ENCODE measurements around the gene KRTAP5-4. TPM values are rescaled to one million over a fixed set of nuclear protein-coding genes. Genes with fewer than 3 reads are reported as not detected.

KRTAP5-4 gene
- total and polyA plus RNA-seq, 2 donors (not counting 3 experiments of a cell fraction or from before 2014, with no cell fraction given): not detected

- POLR2A ChIA-PET: no interaction called here
These were observed 20.6 kb upstream of the KRTAP5-4 start for GRCh38 chr11:1642288-1643145.

DNA sequence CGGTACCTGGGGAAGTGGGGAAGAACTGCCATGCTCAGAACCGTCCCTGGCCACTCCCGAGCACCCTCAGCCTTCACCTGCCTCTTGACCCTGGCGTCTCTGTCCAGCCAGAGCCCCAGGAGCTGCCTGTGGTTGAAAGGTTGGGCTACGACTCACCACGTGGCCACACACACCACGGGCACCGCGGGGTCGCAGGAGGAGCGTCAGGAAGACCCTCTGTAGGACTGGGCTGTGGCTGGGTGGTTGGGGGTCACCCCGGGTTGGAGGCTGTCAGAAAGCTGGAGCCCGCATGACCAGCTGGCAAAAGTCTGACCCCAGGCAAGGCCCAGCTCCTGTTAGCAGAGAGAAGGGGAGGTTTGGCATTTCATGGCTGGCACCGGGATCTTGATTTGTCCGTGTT is 19.2 kb upstream of the KRTAP5-4 start:
- intact Hi-C loops (cut with micrococcal nuclease): no loop called here
- Histone ChIP-seq H3K9me3 (replicated peaks; ENCODE audit: control insufficient read depth, insufficient read depth, low read length) (no peaks in the 10 kb centered on the region), H3K4me2 (ENCODE audit: insufficient read depth, low read length) (no peak overlapping the region), H3K36me3 (ENCODE audit: control insufficient read depth in 2 of 2, extremely low read depth in 1 of 2, insufficient read depth in 2 of 2, low read length in 2 of 2) (no peaks in the 10 kb centered on the region), H3K9me1 (replicated peaks; ENCODE audit: control insufficient read depth, extremely low read depth, insufficient read depth, low read length) (no peaks in the 10 kb centered on the region), H3K9ac (replicated peaks; ENCODE audit: extremely low read depth, insufficient read depth, low read length) (no peak overlapping the region), H3K27ac (ENCODE audit: insufficient read depth, low read depth, low read length) (no peak overlapping the region), H4K20me1 (replicated peaks; ENCODE audit: control insufficient read depth, extremely low read depth, insufficient read depth, low read length) (no peaks in the 10 kb centered on the region), H3K79me2 (ENCODE audit: control insufficient read depth, insufficient read depth, low read length) (no peaks in the 10 kb centered on the region), H3K4me3 (replicated peaks in 1 of 3; ENCODE audit: insufficient read depth in 1 of 3, low read depth in 1 of 3, low read length in 3 of 3) (no peak overlapping the region), H3K27me3 (ENCODE audit: control insufficient read depth in 2 of 2, insufficient read depth in 2 of 2, low read length in 2 of 2) (peaks cover 0 to 3% of the 10 kb centered on the region in 2 experiments), H2AFZ (ENCODE audit: low read depth, low read length) (no peak overlapping the region), H3K4me1 (ENCODE audit: control insufficient read depth, extremely low read depth, insufficient read depth, low read length) (peaks cover 11% of the 10 kb centered on the region)
- FAIRE-seq (no peak), DNase-seq (ENCODE audit: low read depth, low spot score) (no peak)
- dilution Hi-C loops (cut with MboI; ENCODE audit: extremely low pct_ligation_motif_present, low sequenced_read_pairs): no loop called here
- ChIA-PET POLR2A (no interaction called here), CTCF (interaction anchor here (1.1 to 4.9 kb wide), 3 partner anchors 9 to 192 kb away, joined by 4 to 74 read pairs (median 8); no protein-coding TSS in a partner anchor)
- BruUV-seq (replicated peaks): no TSS peak
- no peak for TF ChIP-seq EZH2 (IDR thresholded peaks at IDR 0.05; ENCODE audit: borderline replicate concordance, low read depth, low read length, severe bottlenecking)
- TF ChIP-seq GATA2 (IDR thresholded peaks at IDR 0.05; ENCODE audit: insufficient read depth, insufficient read length, low read depth, low read length): no peak
- TF ChIP-seq CTCF (IDR thresholded peaks at IDR 0.05; ENCODE audit: extremely low read depth in 1 of 2, insufficient read depth in 1 of 2, low read depth in 1 of 2, low read length in 2 of 2): no peak
- TF ChIP-seq, protein P1, sequence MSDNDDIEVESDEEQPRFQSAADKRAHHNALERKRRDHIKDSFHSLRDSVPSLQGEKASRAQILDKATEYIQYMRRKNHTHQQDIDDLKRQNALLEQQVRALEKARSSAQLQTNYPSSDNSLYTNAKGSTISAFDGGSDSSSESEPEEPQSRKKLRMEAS (IDR thresholded peaks at IDR 0.05; ENCODE audit: insufficient read depth, insufficient read length): no peak
- TF ChIP-seq JUN (IDR thresholded peaks at IDR 0.05; ENCODE audit: borderline replicate concordance, insufficient read depth, insufficient read length, low read depth): no peak
- no peak for TF ChIP-seq POLR2A (IDR thresholded peaks at IDR 0.05; ENCODE audit: low read depth, low read length)
- TF ChIP-seq POLR2AphosphoS5 (IDR thresholded peaks at IDR 0.05; ENCODE audit: insufficient read depth, low read depth, low read length): no peak
- no peak for TF ChIP-seq FOS (IDR thresholded peaks at IDR 0.05; ENCODE audit: borderline replicate concordance, insufficient read depth, low read length)
- TF ChIP-seq MYC (IDR thresholded peaks at IDR 0.05; ENCODE audit: low read depth, low read length): no peak

More at GRCh38 chr11:1642288-1643145, 20.6 kb upstream of the KRTAP5-4 start:
- CTCF ChIA-PET: interaction anchor here (0.7 to 2.0 kb wide), 3 partner anchors 10 to 509 kb away, joined by 3 to 15 read pairs (median 4); no protein-coding TSS in a partner anchor
- dilution Hi-C loops (cut with MboI; ENCODE audit: extremely low pct_ligation_motif_present, low sequenced_read_pairs): no loop called here
- no peak overlapping the region for H3K9ac ChIP-seq (replicated peaks; ENCODE audit: extremely low read depth, insufficient read depth, low read length)
- no peak overlapping the region for H3K4me3 ChIP-seq (replicated peaks in 1 of 3; ENCODE audit: insufficient read depth in 1 of 3, low read depth in 1 of 3, low read length in 3 of 3)
- no peaks in the 10 kb centered on the region for H3K79me2 ChIP-seq (ENCODE audit: control insufficient read depth, insufficient read depth, low read length)
- no peaks in the 10 kb centered on the region for H3K36me3 ChIP-seq (ENCODE audit: control insufficient read depth in 2 of 2, extremely low read depth in 1 of 2, insufficient read depth in 2 of 2, low read length in 2 of 2)
- H2AFZ ChIP-seq (ENCODE audit: low read depth, low read length): no peak overlapping the region
- peaks cover 0 to 3% of the 10 kb centered on the region in 2 experiments for H3K27me3 ChIP-seq (ENCODE audit: control insufficient read depth in 2 of 2, insufficient read depth in 2 of 2, low read length in 2 of 2)
- no peaks in the 10 kb centered on the region for H3K9me1 ChIP-seq (replicated peaks; ENCODE audit: control insufficient read depth, extremely low read depth, insufficient read depth, low read length)
- BruUV-seq (replicated peaks): no TSS peak
- H3K9me3 ChIP-seq (replicated peaks; ENCODE audit: control insufficient read depth, insufficient read depth, low read length): no peaks in the 10 kb centered on the region
- no peak for TF ChIP-seq GATA2 (IDR thresholded peaks at IDR 0.05; ENCODE audit: insufficient read depth, insufficient read length, low read depth, low read length)
- TF ChIP-seq FOS (IDR thresholded peaks at IDR 0.05; ENCODE audit: borderline replicate concordance, insufficient read depth, low read length): no peak
- TF ChIP-seq POLR2A (IDR thresholded peaks at IDR 0.05; ENCODE audit: low read depth, low read length): no peak
- no peak overlapping the region for H3K27ac ChIP-seq (ENCODE audit: insufficient read depth, low read depth, low read length)
- DNase-seq (ENCODE audit: low read depth, low spot score) (no peak), FAIRE-seq (no peak)
- no peaks in the 10 kb centered on the region for H4K20me1 ChIP-seq (replicated peaks; ENCODE audit: control insufficient read depth, extremely low read depth, insufficient read depth, low read length)
- peaks cover 11% of the 10 kb centered on the region for H3K4me1 ChIP-seq (ENCODE audit: control insufficient read depth, extremely low read depth, insufficient read depth, low read length)
- no peak overlapping the region for H3K4me2 ChIP-seq (ENCODE audit: insufficient read depth, low read length)
- intact Hi-C loops (cut with micrococcal nuclease): no loop called here

Data from endothelial cell of umbilical vein (primary cell).